ENCODE data around the gene TPM4.

TPM4 gene

DNA sequence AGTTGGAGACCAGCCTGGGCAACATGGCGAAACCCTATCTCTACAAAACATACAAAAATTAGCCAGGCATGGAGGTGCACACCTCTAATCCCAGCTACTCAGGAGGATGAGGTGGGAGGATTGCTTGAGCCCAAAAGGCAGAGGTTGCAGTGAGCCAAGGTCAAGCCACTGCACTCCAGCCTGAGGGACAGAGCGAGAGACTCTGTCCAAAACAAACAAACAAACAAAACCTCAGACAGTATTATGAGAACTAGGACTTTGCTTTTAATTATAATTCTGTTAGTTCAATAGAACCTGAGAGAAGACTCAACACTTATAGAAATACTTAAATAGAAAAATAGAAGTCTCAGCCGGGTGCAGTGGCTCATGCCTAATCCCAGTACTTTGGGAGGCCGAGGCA is 31.1 kb upstream of the TPM4 start:
- no peak for DNase-seq (ENCODE audit: low read depth, low spot score)
- H3K4me3 ChIP-seq (ENCODE audit: low read depth, low read length): no peak overlapping the region
- TF ChIP-seq, protein P1, sequence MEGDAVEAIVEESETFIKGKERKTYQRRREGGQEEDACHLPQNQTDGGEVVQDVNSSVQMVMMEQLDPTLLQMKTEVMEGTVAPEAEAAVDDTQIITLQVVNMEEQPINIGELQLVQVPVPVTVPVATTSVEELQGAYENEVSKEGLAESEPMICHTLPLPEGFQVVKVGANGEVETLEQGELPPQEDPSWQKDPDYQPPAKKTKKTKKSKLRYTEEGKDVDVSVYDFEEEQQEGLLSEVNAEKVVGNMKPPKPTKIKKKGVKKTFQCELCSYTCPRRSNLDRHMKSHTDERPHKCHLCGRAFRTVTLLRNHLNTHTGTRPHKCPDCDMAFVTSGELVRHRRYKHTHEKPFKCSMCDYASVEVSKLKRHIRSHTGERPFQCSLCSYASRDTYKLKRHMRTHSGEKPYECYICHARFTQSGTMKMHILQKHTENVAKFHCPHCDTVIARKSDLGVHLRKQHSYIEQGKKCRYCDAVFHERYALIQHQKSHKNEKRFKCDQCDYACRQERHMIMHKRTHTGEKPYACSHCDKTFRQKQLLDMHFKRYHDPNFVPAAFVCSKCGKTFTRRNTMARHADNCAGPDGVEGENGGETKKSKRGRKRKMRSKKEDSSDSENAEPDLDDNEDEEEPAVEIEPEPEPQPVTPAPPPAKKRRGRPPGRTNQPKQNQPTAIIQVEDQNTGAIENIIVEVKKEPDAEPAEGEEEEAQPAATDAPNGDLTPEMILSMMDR (IDR thresholded peaks at IDR 0.05; ENCODE audit: low read depth, low read length): no peak
- in situ Hi-C loops (cut with HindIII; ENCODE audit: low sequenced_read_pairs): no loop called here

DNA sequence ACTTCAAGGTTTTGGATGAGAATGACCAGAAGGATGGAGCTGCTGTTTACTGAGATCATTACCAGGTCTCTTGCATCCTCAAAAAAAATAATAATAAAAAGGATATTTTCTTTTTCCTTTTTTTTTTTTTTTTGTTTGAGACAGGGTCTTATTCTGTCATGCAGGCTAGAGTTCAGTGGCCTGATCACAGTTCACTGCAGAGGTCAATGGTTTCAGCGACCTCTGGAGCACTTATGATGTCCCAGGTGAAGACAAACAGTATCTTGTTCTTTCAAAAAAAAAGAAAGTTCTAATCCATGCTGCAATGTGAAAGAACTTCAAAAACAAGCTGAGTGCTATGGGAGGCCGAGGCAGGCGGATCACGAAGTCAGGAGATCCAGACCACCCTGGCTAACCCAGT is 30.4 kb upstream of the TPM4 start:
- TF ChIP-seq, protein P1 (IDR thresholded peaks at IDR 0.05; ENCODE audit: low read depth, low read length): no peak
- no peak overlapping the region for H3K4me3 ChIP-seq (ENCODE audit: low read depth, low read length)
- DNase-seq (ENCODE audit: low read depth, low spot score): no peak
- in situ Hi-C loops (cut with HindIII; ENCODE audit: low sequenced_read_pairs): no loop called here

DNA sequence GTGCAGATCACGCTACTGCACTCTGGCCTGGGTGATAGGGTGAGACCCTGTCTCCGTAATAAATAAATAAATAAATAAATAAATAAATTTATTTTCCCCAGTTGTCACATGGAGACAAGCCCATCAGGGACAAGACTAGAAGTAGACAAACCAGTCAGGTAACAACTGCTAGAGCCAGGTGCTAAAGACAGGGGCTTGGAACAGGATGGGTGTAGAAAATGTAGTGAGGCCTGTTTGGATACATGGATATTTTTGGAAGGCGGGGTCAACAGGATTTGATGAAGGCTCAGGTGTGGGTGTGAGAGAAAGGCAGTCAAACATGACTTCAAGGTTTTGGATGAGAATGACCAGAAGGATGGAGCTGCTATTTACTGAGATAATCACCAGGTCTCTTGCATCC is 27.7 kb upstream of the TPM4 start:
- in situ Hi-C loops (cut with HindIII; ENCODE audit: low sequenced_read_pairs): no loop called here
- TF ChIP-seq, protein P1 (IDR thresholded peaks at IDR 0.05; ENCODE audit: low read depth, low read length): no peak
- H3K4me3 ChIP-seq (ENCODE audit: low read depth, low read length): no peak overlapping the region
- DNase-seq (ENCODE audit: low read depth, low spot score): no peak

- in situ Hi-C loops (cut with HindIII; ENCODE audit: low sequenced_read_pairs): no loop called here
- DNase-seq (ENCODE audit: low read depth, low spot score): no peak
- TF ChIP-seq, protein P1 (IDR thresholded peaks at IDR 0.05; ENCODE audit: low read depth, low read length): no peak
- H3K4me3 ChIP-seq (ENCODE audit: low read depth, low read length): no peak overlapping the region
These were observed 24.9 kb upstream of the TPM4 start for GRCh38 chr19:16051254-16052025.

- TF ChIP-seq, protein P1 (IDR thresholded peaks at IDR 0.05; ENCODE audit: low read depth, low read length): no peak
- DNase-seq (ENCODE audit: low read depth, low spot score): no peak
- in situ Hi-C loops (cut with HindIII; ENCODE audit: low sequenced_read_pairs): no loop called here
These were observed 23.9 kb upstream of the TPM4 start for GRCh38 chr19:16052353-16052752.

DNA sequence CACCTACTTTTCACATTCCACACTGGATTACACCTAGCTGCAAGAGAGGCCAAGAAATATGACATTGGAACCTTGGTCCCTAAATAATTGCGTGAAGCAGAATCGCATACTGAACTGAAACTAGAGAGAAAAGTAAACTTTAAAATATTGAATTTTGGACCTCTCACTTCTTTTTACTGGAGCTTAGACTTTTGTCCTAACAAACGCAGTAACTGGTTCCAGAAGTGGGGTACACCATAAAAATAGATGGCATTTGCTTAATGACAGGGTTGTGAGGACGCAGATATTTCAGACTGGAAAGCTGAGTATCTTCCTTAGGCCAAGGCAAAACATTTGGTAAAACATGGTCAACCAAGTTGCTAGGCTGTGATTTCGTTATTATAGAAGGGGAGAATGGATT is 19.2 kb upstream of the TPM4 start:
- H3K4me3 ChIP-seq (ENCODE audit: low read depth, low read length): no peak overlapping the region
- no peak for DNase-seq (ENCODE audit: low read depth, low spot score)
- TF ChIP-seq, protein P1 (IDR thresholded peaks at IDR 0.05; ENCODE audit: low read depth, low read length): no peak
- in situ Hi-C loops (cut with HindIII; ENCODE audit: low sequenced_read_pairs): no loop called here

More at GRCh38 chr19:16052353-16052752, 23.9 kb upstream of the TPM4 start:
- no peak overlapping the region for H3K4me3 ChIP-seq (ENCODE audit: low read depth, low read length)

Data from astrocyte of the spinal cord (primary cell).